Stimulated activated CD8-positive, alpha-beta memory T cell treated with anti-CD3 and anti-CD28 coated beads, Interleukin-7, amount 100 ng/mL, for 4 hours (primary cell): ENCODE results near the gene ENPP3.
"Not testable (repeated sequence)": the region's sequence is repeated elsewhere in the genome, so short reads cannot be mapped to it uniquely, and the experiment has no call there.

ENCODE experiments used
- DNase-seq, 2 donors: peaks; one replicate each; pipeline ENCODE4 v3.0.0-alpha.2; 2020; ENCODE audit warnings: low read depth in 2 of 2

Gene ENPP3

DNA sequence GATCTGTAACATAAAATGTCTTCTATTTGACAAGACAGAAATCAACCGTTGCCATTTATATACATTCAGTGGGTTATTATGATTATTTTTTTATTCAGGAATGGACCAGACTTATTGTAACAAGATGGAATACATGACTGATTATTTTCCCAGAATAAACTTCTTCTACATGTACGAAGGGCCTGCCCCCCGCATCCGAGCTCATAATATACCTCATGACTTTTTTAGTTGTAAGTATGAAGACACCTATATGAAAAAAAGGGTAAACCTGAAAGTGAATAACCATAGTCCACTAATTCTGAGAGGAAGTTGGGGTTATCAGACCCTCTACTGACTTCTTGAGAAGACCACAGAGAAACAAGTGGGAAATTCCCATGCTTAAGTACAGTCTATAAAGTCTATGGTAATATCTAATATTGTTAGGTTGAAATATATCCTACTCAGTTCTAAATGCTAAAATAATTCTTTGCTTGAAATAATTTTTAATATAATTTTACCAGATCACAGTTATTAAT, 48.2 kb downstream of the ENPP3 start:
- DNase-seq = no peak

DNA sequence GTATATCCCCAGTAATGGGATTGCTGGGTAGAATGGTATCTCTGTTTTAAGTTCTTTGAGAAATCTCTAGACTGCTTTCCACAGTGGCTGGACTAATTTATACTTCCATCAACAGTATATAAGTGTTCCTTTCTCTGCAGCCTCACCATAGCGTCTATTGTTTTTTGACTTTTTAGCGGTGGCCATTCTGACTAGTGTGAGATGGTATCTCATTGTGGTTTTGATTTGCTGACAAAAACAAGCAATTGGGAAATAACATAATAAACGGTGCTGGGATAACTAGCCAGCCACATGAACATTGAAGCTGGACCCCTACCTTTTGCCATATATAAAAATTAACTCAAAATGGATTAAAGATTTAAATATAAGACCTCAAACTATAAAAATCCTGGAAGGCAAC, 49.9 kb downstream of the ENPP3 start:
- DNase-seq = no peak

DNA sequence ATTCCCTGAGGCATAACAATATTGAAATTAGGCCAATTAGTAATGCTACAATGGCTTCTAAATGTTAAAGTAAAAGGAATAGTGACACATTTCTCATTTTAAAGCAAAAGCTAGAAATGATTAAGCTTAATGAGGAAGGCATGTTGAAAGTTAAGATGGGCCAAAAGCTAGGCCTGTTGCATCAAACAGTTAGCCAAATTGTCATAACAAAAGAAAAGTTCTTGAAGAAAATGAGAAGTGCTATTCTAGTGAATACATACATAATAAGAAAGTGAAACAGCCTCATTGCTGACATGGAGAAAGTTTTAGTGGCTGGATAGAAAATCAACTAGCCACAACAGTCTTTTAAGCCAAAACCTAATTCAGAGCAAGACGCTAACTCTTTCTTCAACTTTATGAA, 51.2 kb downstream of the ENPP3 start:
- no peak for DNase-seq

DNA sequence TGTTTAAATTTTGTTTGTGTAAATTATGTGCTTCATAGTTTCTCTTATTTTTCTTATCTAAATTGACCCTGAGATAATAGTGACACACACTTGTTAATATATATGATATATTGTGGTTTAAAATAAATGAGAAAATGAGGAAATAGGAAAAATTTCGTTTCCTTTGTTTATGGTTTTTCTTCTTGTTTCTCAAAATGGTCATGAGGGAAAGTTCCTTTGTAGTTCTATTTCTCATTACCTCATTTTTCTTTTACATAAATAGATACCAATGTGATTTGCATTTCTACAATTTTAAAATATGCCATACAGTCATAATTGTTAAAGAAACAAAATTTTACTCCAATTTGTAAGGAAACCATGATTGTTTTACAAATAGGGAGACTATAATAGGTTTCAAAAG, 54.9 kb downstream of the ENPP3 start:
- no peak for DNase-seq

DNA sequence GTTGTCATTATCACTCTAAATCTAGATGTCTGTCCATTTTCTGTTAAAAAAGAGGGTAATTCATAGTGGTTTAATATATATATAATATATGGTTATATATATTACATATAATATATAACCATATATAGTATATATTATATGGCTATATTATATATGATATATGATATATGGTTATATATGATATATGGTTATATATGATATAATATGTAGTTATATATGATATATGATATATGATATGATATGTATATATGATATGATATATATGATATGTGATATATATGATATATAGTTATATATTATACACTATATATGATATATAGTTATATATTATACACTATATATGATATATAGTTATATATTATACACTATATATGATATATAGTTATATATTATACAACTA, 55.5 kb downstream of the ENPP3 start:
- DNase-seq = no peak

DNA sequence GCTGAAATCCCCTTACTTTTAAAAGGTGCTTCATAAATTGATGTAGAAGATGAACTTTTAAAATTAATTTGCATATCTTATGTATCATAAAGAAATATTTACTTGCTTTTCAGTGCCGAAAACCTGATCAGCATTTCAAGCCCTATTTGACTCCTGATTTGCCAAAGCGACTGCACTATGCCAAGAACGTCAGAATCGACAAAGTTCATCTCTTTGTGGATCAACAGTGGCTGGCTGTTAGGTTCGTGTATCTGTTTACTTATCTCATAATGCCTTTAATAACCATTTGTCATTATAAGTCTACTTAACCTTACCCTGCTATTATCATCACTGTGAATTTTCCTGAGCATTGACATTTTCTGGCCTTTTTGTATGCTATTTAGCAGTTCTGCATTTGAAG, 56.3 kb downstream of the ENPP3 start:
- DNase-seq = no peak

DNA sequence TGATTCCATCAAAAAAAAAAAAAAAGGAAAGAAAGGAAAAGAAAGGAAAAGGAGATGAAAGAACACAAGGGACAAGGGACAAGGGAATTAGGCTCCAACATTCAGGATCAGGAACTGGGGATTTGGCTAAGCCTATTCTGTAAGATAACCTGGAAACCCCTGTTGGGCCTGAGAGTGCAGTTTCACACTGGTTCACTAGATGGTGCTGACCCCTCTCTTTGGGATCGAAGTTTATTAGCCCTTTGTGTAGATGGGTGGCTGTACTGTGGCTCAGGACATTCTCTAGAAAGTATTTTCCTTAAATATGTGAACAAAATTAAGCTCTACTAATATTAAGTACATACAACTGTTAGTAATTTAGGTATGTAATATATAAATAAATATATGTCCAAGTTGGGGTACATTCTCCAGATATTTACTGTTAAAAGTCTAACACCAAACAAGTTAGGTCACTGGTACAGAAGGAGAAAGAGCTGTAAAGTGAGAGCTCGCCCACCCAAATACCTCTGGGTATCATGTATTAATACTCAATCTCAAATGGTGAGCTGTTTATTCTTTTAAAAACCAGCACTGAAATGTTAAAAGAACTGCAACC, 57.8 kb downstream of the ENPP3 start:
- no peak for DNase-seq

DNA sequence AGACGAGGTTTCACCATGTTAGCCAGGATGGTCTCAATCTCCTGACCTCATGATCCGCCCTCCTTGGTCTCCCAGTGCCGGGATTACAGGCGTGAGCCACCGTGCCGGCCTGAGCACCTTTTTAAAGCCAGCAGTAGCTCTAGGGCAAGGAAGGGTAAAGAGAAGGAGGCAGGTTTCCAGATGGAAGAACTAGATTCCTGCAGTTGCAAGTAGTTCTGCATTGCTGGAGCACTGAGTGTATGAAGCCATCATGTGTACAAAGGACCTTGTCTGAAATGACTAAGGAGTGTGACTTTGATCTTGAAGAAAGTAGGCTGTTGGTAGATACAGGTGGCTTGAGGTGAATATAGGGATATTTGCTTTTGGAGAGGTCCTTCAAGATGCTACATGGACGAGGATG, 59.9 kb downstream of the ENPP3 start:
- DNase-seq = no peak

DNA sequence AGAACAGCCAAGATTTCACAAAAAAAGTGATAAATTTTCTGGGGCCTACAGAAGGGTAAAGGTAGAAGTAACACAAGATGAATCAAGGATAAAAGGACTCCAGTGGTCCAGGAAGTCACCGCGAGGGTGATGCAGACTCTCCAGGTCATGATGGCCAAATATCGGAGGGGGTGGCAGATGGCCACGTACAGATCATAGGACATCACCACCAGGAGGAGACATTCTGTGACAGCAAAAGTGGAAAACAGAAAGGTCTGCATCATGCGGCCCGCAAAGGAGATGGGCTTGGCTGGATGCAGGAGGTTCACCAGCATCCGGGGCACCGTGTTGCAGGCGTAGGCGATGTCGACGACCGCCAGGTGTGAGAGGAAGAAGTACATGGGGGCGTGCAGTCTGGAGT, 63.7 kb downstream of the ENPP3 start:
- not testable (repeated sequence) for DNase-seq

DNA sequence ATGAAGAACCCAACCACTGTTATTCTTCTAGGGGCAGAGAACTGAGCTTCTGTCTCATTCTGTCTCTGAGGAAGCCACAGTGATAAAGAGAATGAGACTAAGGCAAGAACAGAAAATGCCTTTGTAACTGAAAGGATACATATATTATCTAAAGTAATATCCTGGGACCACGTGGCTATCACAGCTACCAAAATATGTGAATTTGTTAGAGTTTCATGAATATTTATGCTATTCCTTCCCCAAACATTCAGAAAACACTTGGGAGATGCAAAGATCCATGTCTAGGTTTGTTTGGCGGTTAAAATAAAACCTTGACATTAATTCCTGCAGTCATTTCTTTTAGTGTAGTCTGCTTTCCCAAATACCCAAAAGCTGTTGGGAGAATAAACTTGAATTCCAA, 66.8 kb downstream of the ENPP3 start:
- not testable (repeated sequence) for DNase-seq

DNA sequence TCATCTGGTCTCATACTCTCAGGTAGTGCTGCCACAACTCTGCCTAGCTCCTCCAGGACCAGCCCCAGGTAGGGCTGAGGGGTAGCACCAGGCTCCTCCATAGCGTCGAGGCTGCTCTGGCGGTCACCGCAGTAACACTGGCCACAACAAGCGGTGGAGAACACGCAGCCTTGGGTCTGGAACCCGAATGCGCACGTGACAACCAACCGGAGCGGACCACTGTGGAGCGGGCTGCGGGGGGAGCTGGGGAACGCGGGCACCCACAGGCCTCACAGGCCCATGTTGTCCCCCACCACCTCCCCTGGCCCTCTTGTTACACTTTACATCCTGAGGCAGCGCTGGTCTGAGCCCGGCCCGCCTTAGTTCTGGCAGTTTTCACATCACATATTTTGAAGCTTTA, 73.8 kb downstream of the ENPP3 start, which contains the start of gene CTAGE9:
Gene CTAGE9, minus strand, starts transcription at position 101 of the 400 bp plus-strand sequence. Its CDS starts 0 bp downstream, at position 101.
- DNase-seq = not testable (repeated sequence)

DNA sequence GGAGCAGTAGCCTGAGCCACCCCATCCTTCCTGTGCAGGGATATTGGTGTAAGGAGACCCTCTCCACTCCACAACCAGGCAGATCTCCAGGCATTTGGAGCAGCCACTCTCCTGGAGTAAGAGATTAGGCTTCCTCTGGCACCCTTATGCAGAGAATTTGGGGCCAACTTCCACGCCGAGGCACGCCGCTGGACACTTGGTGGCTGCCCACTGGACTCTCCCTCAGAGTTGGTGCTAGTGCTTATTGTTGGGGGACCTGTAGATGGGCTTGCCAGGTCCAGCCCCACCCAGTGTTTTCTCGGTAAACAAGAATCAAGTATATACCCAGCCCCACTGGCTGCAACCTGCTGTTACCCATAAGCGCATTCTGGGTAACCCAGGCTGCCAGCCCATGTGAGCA, 78.5 kb downstream of the ENPP3 start:
- not testable (repeated sequence) for DNase-seq

DNA sequence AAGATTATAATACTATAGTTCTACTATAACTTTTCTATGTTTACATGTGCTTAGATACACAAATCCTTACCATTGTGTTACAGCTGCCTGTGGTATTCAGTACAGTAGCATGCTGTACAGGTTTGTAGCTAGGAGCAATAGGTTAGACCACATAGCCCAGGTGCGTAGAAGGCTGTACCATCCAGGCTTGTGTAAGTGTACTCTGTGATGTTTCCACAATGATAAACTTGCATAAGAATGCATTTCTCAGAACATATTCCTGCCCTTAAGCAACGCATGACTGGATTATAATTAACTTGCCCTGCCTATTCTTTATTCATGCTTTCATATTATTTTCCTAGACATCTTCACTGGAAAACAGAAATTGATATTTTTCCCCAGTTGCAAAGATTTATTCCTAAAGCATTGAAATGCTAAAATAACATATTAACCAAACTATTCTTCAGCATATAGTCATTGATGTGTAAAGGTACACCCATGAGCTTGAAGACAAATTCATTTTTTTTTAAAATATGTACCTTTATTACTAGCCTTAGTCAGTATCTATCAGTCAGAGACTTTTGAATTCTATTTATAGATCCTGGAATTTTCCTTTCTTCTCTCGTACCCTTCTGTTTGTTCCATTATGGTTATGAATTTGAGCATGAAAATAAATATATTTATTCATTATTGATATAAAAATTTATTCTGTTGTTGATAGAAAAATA, 80.9 kb downstream of the ENPP3 start:
- no peak for DNase-seq

DNA sequence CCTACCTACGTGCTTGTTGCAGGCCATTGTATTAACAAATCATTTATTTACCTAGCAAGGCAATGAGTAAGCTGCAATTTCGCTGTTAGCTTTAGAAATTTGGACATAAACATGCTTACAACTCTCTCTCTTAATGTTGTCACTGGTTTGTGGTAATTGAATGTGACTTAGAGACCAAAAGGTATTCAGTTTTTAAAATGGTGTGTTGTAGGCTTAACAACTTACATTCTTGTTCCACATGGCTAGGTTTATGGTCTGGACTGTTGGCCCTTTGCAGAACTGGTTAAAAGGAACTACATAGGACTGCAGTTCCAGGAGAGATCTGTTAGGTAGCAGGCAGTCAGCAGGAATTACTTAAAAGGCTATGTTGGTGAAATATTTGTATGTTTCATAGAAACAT, 84.1 kb downstream of the ENPP3 start:
- no peak for DNase-seq

DNA sequence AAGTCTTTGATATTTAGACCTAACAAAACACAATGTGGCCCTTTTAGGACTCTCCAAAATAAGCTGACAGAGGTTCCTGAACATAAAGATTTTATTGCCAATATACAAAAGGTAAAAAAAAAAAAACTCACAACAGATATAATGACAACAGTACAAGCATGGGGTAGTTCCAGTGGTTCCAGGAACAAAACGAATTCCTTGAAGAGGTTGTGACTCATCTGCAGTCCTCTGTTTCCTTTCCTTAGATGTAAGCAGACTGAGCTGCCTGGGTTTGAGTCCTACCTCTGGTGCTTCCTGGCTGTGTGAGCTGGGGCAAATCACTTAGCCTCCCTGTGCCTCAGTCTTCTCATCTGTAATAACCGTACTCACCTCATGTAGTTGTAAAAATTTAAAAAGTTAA, 87.0 kb downstream of the ENPP3 start:
- no peak for DNase-seq

DNA sequence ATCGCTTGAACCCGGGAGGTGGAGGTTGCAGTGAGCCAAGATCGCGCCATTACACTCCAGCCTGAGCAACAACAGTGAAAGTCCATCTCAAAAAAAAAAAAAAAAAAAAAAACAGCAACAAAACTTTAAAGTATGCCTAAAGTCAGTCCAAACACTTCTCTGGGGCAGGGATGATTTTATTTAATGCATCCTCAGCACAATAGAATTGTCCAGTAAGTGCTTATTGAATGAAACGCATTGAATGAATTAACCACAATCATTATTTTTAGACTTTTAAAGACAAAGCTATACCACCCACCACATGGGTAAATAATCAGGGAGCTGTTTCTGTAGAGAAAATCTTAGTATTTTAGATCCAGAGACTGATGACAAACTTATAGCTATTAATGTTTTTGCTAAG, 90.4 kb downstream of the ENPP3 start:
- no peak for DNase-seq

DNA sequence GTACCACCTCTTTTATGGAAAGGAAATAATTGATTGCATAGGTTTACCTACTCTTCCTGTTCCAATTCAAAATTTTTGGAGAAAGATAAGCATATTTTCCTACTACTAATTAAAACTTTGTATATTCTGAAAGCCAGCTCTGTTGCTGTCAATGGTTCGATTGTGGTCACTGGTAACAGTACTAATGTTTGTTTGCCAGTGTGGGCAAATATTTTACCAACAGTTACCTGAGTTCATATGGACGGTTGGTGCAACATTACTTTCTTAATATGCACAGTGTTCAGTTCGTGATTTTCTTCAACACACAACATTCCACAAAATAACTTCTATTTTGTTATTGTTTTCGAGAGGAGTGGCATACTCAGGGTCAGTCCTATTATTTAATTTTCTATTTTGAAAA, 90.8 kb downstream of the ENPP3 start:
- DNase-seq = no peak

DNA sequence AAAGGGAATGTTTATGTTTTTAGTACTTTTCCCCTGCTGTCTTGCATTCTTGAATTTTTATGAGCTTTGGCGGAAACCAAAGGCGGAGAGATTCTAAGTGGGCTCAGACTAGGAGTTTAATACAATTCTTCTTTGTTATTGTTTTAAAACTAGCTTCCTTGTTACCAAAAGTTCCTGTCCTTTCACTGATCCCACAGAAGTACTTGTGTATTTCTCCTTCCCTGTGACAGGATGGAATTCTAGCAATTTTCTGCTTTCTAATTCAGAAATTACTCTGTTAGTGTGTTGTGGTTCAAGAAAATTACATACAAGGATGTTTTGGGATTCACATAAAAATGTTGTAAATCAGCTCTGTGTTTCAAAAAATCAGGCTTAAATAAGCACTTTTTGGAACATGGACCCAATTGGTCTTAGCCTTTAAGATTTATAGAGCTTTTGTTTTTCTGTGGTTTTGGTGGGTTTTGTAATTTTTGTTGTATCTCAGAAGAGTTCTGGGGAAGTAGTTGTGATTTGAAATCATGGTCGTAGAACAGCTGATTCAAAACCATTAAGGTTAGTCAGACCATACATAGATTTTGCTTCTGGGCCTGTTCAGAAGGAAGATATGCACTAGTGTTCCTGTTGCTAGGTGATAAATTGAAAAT, 91.3 kb downstream of the ENPP3 start:
- no peak for DNase-seq

DNA sequence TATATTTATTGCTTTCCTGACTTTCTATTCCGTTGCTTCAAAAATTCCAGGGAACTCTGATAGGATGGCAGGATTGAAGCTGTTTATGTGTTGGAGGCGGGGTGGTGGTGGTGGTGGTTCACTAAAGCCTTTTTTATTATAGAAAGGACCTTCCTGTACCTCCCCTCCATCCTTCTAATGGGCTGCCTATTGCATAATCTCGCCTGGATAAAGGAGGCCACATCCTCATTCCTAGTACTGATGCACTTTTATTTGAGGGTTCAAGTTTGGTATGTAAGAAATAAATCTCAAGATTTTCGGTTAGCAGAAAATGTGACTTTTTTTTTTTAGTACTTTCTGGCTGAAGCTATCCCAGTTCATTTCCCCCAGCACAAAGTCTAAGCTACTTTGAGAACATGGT, 92.4 kb downstream of the ENPP3 start:
- DNase-seq = no peak

DNA sequence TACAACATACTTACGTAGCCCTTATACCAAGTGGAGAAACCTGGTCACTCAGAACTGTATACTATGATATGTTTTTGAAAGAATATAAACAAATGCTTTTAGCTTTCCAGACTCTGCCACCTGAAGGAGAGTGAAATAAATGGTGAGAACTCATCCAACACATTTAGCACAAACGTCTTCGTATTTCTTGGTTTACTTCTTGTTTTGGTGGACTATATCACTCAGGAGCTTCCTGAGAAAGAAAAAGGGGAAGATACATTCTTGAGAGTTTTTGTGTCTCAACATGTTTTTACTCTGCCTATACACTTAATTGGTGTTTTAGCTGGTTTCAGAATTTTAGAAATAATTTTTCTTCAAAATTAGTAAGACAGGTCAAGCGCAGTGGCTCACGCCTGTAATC, 93.2 kb downstream of the ENPP3 start:
- DNase-seq = no peak

DNA sequence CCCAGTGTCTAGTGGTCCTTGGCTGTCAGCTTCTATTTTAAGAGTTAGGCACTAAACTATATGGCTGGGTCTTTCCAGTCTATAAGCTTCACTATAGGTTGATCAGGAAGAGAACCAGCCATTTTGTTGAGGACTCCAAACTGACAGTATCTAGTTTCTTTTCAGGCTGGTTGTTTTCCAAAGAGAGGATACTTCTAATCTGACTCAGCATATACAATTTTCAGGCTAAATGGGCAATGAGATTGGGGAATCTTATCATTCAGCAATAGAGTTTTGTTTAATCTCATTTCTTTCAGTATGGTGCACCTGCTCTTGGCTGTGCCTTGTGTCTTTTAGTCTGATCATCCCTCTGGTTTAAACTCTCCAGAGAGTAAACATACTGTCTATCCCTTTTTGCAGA, 94.1 kb downstream of the ENPP3 start:
- no peak for DNase-seq

DNA sequence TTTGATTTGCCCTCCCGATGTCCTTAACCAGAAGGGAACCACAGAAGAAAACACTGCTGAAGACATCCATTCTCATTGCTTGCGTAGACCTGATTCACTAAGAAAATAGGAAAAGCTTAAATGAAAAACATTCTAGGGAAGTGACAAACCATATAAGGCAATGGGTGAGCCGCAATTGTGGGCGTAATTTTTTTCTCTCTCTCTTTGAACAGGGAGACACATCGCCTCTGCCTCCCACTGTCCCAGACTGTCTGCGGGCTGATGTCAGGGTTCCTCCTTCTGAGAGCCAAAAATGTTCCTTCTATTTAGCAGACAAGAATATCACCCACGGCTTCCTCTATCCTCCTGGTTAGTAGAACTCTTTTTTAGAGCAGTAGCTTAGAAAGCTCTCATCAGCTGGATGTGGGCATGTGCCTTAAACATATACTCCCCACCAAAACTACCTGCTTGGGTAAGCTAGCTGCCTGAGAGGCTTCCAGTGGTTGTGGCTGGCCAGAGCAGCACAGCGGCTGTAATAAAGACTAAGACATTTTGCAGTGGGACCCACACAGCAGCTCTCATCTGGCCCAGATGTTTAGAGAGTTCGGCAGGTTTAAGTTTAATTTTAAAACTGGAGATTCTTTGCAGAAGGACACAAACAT, 96.4 kb downstream of the ENPP3 start:
- no peak for DNase-seq
